HepG2 (cell line): ENCODE results near the gene MFRP. TPM values are rescaled to one million over a fixed set of nuclear protein-coding genes. Genes with fewer than 3 reads are reported as not detected.

Source experiments
- ATAC-seq: fragments of 200-7000 bp; cut with Tn5 transposase; 3 replicates; pipeline ENCODE4 v1.9.1; 2020; ENCODE audit warnings: mild to moderate bottlenecking, moderate library complexity
- BruUV-seq: library from RNA; stranded (reverse); fragments of 400-500 nt; replicated peaks from 2 replicates; lab custom pipeline; 2021; lab: Mats Ljungman, UMichigan
- CTCF ChIA-PET: fragments of 300-600 bp; formaldehyde crosslinking; extraction: SDS; loops from one replicate; lab custom pipeline; 2021; ENCODE audit warnings: low total read pairs, inconsistent platforms, low intra/inter-chr PET ratio; lab: Yijun Ruan, JAX
- POLR2A ChIA-PET: fragments of 350-600 bp; sonication (Branson Sonifier 250); formaldehyde crosslinking; loops from one replicate; lab custom pipeline; 2020; ENCODE audit warnings: antibody characterized with exemption, inconsistent platforms; lab: Yijun Ruan, JAX
- DNase-seq: peaks from one replicate; pipeline ENCODE4 v3.0.0-alpha.2; 2015; ENCODE audit warnings: low spot score
- FAIRE-seq: peaks from 3 replicates; lab custom pipeline; 2011; peaks lifted over from hg19 to GRCh38; lab: Jason Lieb, UNC
- H2AFZ ChIP-seq: one replicate; pipeline ENCODE4 v1.6.1; 2011; ENCODE audit warnings: low read length, inconsistent platforms
- H3K27ac ChIP-seq: fragments of 300-600 bp; 3 replicates; pipeline ENCODE4 v1.8.0; 2011; ENCODE audit warnings: mixed run types, mild to moderate bottlenecking, mixed read lengths, low read length, inconsistent platforms; ENCODE audit not compliant: insufficient read depth; ENCODE audit errors: extremely low read length
- H3K27me3 ChIP-seq, 2 experiments: fragments of 200-600 bp in 1 of 2; 2 replicates in 1 of 2; 3 replicates in 1 of 2; pipeline versions ENCODE4 v1.6.0 to v1.8.0; 2011; ENCODE audit warnings: low read length in 2 of 2, mild to moderate bottlenecking in 2 of 2, moderate library complexity in 2 of 2, inconsistent platforms in 1 of 2; ENCODE audit not compliant: insufficient read depth in 2 of 2, control insufficient read depth in 1 of 2
- H3K36me3 ChIP-seq, 2 experiments: fragments of 200-600 bp in 1 of 2; replicated peaks in 1 of 2; 2 replicates in 1 of 2; 3 replicates in 1 of 2; pipeline versions ENCODE4 v1.5.1 to v1.8.0; 2011; ENCODE audit warnings: low read length in 2 of 2, inconsistent platforms in 1 of 2; ENCODE audit not compliant: insufficient read depth in 2 of 2, control insufficient read depth in 1 of 2
- H3K4me1 ChIP-seq: 2 replicates; pipeline ENCODE4 v1.5.1; 2012; ENCODE audit warnings: low read length, inconsistent platforms; ENCODE audit not compliant: insufficient read depth
- H3K4me2 ChIP-seq: 2 replicates; pipeline ENCODE4 v1.6.0; 2011; ENCODE audit warnings: low read depth, low read length, inconsistent platforms
- H3K4me3 ChIP-seq, 3 experiments: fragments of 200-600 bp in 1 of 3; sonication (generic), shearing (Covaris generic) in 1 of 3; replicated peaks in 1 of 3; 2 replicates each; pipeline ENCODE4 v1.5.1; 2011 to 2016; ENCODE audit warnings: low read length in 3 of 3, inconsistent platforms in 2 of 3, low read depth in 2 of 3, mild to moderate bottlenecking in 2 of 3, control low read depth in 1 of 3, mixed read lengths in 1 of 3; ENCODE audit not compliant: insufficient read depth in 1 of 3
- H3K79me2 ChIP-seq: one replicate; pipeline ENCODE4 v1.6.1; 2011; ENCODE audit warnings: low read length, inconsistent platforms; ENCODE audit not compliant: insufficient read depth
- H3K9ac ChIP-seq: 2 replicates; pipeline ENCODE4 v1.6.0; 2011; ENCODE audit warnings: mild to moderate bottlenecking, low read depth, low read length, inconsistent platforms; ENCODE audit not compliant: insufficient read depth
- H3K9me3 ChIP-seq: 2 replicates; pipeline ENCODE4 v1.5.1; 2012; ENCODE audit warnings: mild to moderate bottlenecking, low read length
- H4K20me1 ChIP-seq: 2 replicates; pipeline ENCODE4 v1.6.0; 2011; ENCODE audit warnings: inconsistent platforms, mild to moderate bottlenecking, low read length, moderate library complexity; ENCODE audit not compliant: insufficient read depth
- CBX5 ChIP-seq: sonication (generic); formaldehyde crosslinking; IDR thresholded peaks from 2 replicates; pipeline ENCODE4 v1.4.0; 2020; ENCODE audit warnings: missing genetic modification reagents, borderline replicate concordance
- HNRNPLL ChIP-seq: fragments of 200-400 bp; formaldehyde crosslinking; IDR thresholded peaks from 2 replicates; pipeline ENCODE4 v1.6.1; 2017; ENCODE audit warnings: mild to moderate bottlenecking, low read depth, low read length; ENCODE audit not compliant: poor library complexity, severe bottlenecking
- TRIM24 ChIP-seq: sonication (generic); formaldehyde crosslinking; IDR thresholded peaks from 2 replicates; pipeline ENCODE4 v1.8.0; 2022; ENCODE audit warnings: mild to moderate bottlenecking, missing genetic modification reagents
- ZNF33B ChIP-seq: sonication (generic); formaldehyde crosslinking; IDR thresholded peaks from 2 replicates; pipeline ENCODE4 v1.5.1; 2020; ENCODE audit warnings: mild to moderate bottlenecking, missing genetic modification reagents
- ZNF644 ChIP-seq: IDR thresholded peaks from 2 replicates; pipeline ENCODE4 v1.6.1; 2016; ENCODE audit warnings: low read depth
- ZNF773 ChIP-seq: sonication (generic); formaldehyde crosslinking; IDR thresholded peaks from 2 replicates; pipeline ENCODE4 v1.4.0; 2020; ENCODE audit warnings: missing genetic modification reagents, borderline replicate concordance
- WGBS: methylation state at CpG from one replicate; pipeline ENCODE4 v1.1.6; 2017; ENCODE audit warnings: low lambda C conversion rate; 5-methylcytosine and 5-hydroxymethylcytosine counted together
- in situ Hi-C: cut with HindIII; loops from 2 replicates; pipeline ENCODE4 v1.10.0; 2017; ENCODE audit warnings: low pct_unique_long_range_greater_than_20kb; ENCODE audit not compliant: extremely low pct_ligation_motif_present
- intact Hi-C: fragments of 100-400 bp; cut with micrococcal nuclease; formaldehyde crosslinking; loops from one replicate; pipeline ENCODE4 v1.10.0; 2022; ENCODE audit not compliant: unreplicated experiment
- polyA plus RNA-seq, 8 experiments: library from polyadenylated mRNA; depleted of rRNA in 3 of 8; stranded (reverse) in 7 of 8; unstranded in 1 of 8; fragments of >200 nt; fragmentation: Illumina TruSeq in 4 of 8; extraction: Trizol in 4 of 8; gene quantifications; 2 replicates each; pipeline versions ENCODE4 v1.2.1 to v1.2.3, GENCODE V29; 2011 to 2016; ENCODE audit warnings: low read depth in 4 of 8, missing spikeins in 1 of 8, mixed read lengths in 1 of 8; ENCODE audit not compliant: insufficient read depth in 1 of 8
- total RNA-seq, 5 experiments: library from RNA; depleted of rRNA; stranded (reverse); fragments of >200 nt; fragmentation: Illumina TruSeq; extraction: Trizol; gene quantifications; 2 replicates each; pipeline ENCODE4 v1.2.3, GENCODE V29; 2016; ENCODE audit warnings: low read depth in 1 of 5
- TF ChIP-seq, protein P1 (sequence below): sonication (generic); formaldehyde crosslinking; IDR thresholded peaks from 2 replicates; pipeline ENCODE4 v1.4.0; 2020; ENCODE audit warnings: low read depth, mild to moderate bottlenecking, missing genetic modification reagents

The MFRP gene
- total and polyA plus RNA-seq, 2 of the 13 experiments (the other 11 are each of a cell fraction or from before 2014, with no cell fraction given), result not detected

DNA sequence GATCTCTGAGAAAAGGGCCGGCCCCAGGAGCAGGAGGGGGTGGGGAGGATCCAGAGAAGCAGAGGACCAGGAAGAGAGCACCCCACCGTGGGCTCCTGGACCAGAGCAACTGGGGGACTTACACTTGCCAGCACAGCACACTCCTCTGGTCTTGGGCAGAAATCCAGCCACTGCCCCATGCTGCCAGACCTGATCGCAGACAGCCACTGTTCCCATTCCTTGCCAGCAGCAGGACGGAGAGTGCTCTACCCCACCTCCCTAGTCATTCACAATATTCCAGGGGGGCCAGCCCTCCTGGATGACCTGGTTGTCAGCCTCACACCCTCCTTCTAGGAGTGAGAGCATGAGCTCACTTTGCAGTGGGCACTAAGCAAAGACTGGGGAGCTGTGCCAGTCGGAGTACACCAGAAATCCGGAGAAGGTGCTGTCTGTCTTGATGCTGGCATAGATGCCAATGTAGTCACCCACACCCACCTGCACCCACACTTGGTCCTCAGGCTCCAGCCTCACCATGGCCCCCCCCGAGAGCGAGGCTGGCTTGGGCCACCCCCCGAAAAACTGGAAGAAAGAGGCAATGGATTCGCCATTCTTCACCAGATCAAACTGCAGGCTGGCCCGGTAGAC lies 7.4 kb downstream of the MFRP start:
- ATAC-seq, result no peak
- Histone ChIP-seq H3K9me3 (no peaks in the 10 kb centered on the region), H3K27me3 (peaks cover 2 to 33% of the 10 kb centered on the region in 2 experiments; a peak in 4 of 5 replicates), H2AFZ (no peak overlapping the region), H3K4me3 (no peak overlapping the region), H3K4me2 (no peak overlapping the region), H3K36me3 (peaks cover 8 to 14% of the 10 kb centered on the region in 2 experiments; a peak in 4 of 5 replicates), H3K79me2 (peaks cover 24% of the 10 kb centered on the region), H4K20me1 (peaks cover 4% of the 10 kb centered on the region; the same call in 1 of the 2 replicates), H3K9ac (no peak overlapping the region), H3K4me1 (peaks cover 51% of the 10 kb centered on the region), H3K27ac (no peak overlapping the region)
- no peak for DNase-seq
- TF ChIP-seq CBX5 (CRISPR knock-in tag) (no peak), ZNF644 (no peak), ZNF773 (CRISPR knock-in tag) (no peak), ZNF33B (CRISPR knock-in tag) (no peak), HNRNPLL (no peak), TRIM24 (CRISPR knock-in tag) (no peak)
- TF ChIP-seq, protein P1, sequence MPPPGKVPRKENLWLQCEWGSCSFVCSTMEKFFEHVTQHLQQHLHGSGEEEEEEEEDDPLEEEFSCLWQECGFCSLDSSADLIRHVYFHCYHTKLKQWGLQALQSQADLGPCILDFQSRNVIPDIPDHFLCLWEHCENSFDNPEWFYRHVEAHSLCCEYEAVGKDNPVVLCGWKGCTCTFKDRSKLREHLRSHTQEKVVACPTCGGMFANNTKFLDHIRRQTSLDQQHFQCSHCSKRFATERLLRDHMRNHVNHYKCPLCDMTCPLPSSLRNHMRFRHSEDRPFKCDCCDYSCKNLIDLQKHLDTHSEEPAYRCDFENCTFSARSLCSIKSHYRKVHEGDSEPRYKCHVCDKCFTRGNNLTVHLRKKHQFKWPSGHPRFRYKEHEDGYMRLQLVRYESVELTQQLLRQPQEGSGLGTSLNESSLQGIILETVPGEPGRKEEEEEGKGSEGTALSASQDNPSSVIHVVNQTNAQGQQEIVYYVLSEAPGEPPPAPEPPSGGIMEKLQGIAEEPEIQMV (CRISPR knock-in tag), result no peak
- in situ Hi-C loops, result loop anchor here (5.0 to 10.0 kb wide), 2 partner anchors 33 to 136 kb away; no protein-coding TSS in a partner anchor
- ChIA-PET CTCF (interaction anchor here (1.3 to 1.9 kb wide), 4 partner anchors 13 to 42 kb away, joined by 4 to 17 read pairs (median 9); partner anchors contain the start of gene USP2), POLR2A (interaction anchor here (0.6 to 3.2 kb wide), 11 partner anchors 9 to 223 kb away, joined by 3 to 31 read pairs (median 7); partner anchors contain the start of genes CBL, MCAM and USP2)
- no peak for FAIRE-seq
- BruUV-seq, result no TSS peak
- 94% methylated on average over 9 of the region's 11 CpGs for WGBS
- intact Hi-C loops, result loop anchor here (1.0 kb wide), 1 partner anchor 35 kb away; no protein-coding TSS in a partner anchor
